HUES48 (cell line): ENCODE results near the gene SLC24A3.

Experiments used
- H3K27ac ChIP-seq: one replicate; pipeline ENCODE4 v1.7.0; 2013; ENCODE audit warnings: low read depth, low read length, inconsistent platforms
- H3K27me3 ChIP-seq: 2 replicates; pipeline ENCODE4 v1.6.1; 2013; ENCODE audit warnings: mild to moderate bottlenecking, low read length; ENCODE audit not compliant: control insufficient read depth, insufficient read depth
- H3K36me3 ChIP-seq: 2 replicates; pipeline ENCODE4 v1.6.1; 2013; ENCODE audit warnings: low read length; ENCODE audit not compliant: control insufficient read depth, insufficient read depth
- H3K4me1 ChIP-seq: 2 replicates; pipeline ENCODE4 v1.6.1; 2013; ENCODE audit warnings: mild to moderate bottlenecking, low read length; ENCODE audit not compliant: control insufficient read depth, insufficient read depth
- H3K4me3 ChIP-seq: 2 replicates; pipeline ENCODE4 v1.5.1; 2013; ENCODE audit warnings: mild to moderate bottlenecking, low read depth, low read length
- H3K9ac ChIP-seq: 2 replicates; pipeline ENCODE4 v1.6.1; 2013; ENCODE audit warnings: mild to moderate bottlenecking, low read depth, low read length, moderate library complexity
- H3K9me3 ChIP-seq: 2 replicates; pipeline ENCODE4 v1.6.1; 2013; ENCODE audit warnings: low read length; ENCODE audit not compliant: control insufficient read depth, insufficient read depth

Gene SLC24A3

DNA sequence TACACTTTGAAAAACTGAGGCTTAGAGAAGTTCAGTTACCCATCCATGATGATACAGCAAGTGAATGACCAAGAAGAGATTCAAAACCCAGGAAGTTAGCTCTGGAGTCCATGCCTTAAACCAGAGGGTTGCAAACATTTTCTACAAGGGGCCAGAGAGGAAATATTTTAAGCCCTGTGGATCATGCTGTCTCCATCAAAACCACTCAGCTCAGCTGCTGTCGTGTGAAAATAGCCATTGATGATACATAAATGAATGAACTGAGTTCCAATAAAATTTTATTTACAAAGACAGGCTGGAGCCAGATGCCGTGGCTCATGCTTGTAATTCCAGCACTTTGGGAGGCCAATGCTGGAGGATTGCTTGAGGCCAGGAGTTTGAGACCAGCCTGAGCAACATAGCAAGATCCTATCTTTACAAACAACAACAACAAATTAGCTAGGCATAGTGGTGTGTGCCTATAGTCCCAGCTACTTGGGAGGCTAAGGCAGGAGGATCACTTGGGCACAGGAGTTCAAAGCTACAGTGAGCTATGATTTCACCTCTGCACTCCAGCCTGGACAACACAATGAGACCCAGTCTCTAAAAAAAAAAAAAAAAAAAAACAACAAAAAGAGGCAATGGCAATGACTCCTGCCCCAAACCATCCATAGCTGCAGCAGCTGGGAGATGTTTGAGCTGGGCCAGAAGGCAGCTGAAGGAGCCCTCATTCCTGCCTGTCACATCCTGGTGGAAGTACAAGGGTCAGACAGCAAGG, 501.6 kb downstream of the SLC24A3 start:
- no peaks in the 10 kb centered on the region for H3K36me3 ChIP-seq
- H3K27me3 ChIP-seq, result no peaks in the 10 kb centered on the region
- H3K9me3 ChIP-seq, result 0 out of 2 replicates have a peak, but pooled peaks cover 4% of the 10 kb centered on the region
- no peak overlapping the region for H3K9ac ChIP-seq
- peaks cover 4% of the 10 kb centered on the region for H3K4me1 ChIP-seq
- H3K4me3 ChIP-seq, result no peak overlapping the region
- H3K27ac ChIP-seq, result no peak overlapping the region

DNA sequence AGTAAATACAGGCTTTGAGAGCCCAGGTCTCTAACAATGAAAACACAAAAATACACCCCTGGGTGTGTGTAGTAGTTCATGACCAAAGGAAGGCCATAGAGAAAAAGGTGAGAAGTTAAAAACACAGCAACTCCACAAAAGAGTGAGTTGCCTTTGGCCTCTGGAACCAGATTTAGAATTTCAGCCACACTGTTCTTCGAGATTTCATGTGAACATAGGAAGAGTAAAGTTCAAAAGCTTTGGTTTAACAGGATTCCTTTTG, 502.1 kb downstream of the SLC24A3 start:
- no peaks in the 10 kb centered on the region for H3K27me3 ChIP-seq
- H3K9ac ChIP-seq, result no peak overlapping the region
- no peak overlapping the region for H3K27ac ChIP-seq
- 0 out of 2 replicates have a peak, but pooled peaks cover 4% of the 10 kb centered on the region for H3K9me3 ChIP-seq
- H3K4me1 ChIP-seq, result peaks cover 2% of the 10 kb centered on the region
- no peaks in the 10 kb centered on the region for H3K36me3 ChIP-seq
- no peak overlapping the region for H3K4me3 ChIP-seq

DNA sequence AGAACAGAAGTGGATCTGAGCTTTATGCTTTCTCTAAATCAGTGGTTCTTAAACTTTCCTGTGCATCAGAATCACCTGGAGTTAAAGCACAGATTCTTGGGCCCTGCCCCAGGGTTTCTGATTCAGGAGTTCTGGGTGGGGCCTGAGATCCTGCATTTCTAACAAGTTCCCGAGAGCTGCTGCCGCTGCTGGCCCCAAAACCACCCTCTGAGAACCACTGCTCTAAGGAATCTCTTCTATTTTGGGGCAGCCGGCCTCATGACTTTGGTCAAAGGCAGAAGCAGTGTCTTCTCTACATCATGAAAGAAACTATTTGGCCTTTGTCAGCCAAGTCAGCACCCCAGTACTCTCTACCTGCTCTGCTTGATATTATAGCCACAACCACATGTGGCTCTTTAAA, 503.5 kb downstream of the SLC24A3 start:
- H3K9ac ChIP-seq, result no peak overlapping the region
- H3K27me3 ChIP-seq, result no peaks in the 10 kb centered on the region
- H3K4me1 ChIP-seq, result no peaks in the 10 kb centered on the region
- no peak overlapping the region for H3K4me3 ChIP-seq
- H3K36me3 ChIP-seq, result no peaks in the 10 kb centered on the region
- H3K9me3 ChIP-seq, result 0 out of 2 replicates have a peak, but pooled peaks cover 4% of the 10 kb centered on the region
- H3K27ac ChIP-seq, result no peak overlapping the region

DNA sequence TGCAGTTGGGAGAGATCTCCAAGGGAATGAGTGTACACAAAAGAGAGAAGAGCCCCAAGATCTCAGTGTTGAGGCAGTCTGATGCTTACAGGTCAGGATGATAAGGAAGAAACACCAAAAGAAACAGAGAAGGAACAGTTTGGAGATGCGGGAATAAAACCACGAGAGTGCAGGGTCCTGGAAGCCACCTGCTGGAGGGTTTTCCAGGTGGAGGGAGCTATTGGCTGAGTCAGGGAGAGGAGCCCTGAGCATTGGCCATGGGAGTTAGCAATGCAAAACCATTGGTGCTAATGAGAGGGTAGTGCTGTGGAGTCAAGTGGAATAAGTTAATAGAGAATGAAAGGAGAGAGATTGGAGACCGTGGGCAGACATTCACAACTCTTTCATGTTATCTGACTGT, 506.4 kb downstream of the SLC24A3 start:
- Histone ChIP-seq H3K4me3 (no peak overlapping the region), H3K36me3 (no peaks in the 10 kb centered on the region), H3K27ac (no peak overlapping the region), H3K9ac (no peak overlapping the region), H3K27me3 (no peaks in the 10 kb centered on the region), H3K9me3 (0 out of 2 replicates have a peak, but pooled peaks cover 4% of the 10 kb centered on the region), H3K4me1 (no peaks in the 10 kb centered on the region)

DNA sequence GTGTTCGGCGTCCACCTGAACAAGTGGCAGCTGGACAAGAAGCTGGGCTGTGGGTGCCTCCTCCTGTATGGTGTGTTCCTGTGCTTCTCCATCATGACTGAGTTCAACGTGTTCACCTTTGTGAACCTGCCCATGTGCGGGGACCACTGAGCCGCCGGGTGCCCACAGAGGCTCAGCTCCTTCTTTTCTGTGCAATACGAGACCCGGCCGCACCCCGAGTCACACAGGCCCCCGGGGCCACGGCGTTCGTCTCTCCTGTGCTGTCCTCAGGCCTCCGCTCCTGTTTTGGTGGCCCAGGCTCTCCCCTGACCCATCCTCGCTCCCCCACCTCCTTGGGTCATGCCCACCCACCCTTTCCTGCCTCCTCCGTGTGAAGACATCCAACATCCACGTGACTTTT, 508.5 kb downstream of the SLC24A3 start:
- 0 out of 2 replicates have a peak, but pooled peaks cover 4% of the 10 kb centered on the region for H3K9me3 ChIP-seq
- H3K4me1 ChIP-seq, result no peaks in the 10 kb centered on the region
- H3K27me3 ChIP-seq, result no peaks in the 10 kb centered on the region
- no peak overlapping the region for H3K27ac ChIP-seq
- H3K4me3 ChIP-seq, result no peak overlapping the region
- no peak overlapping the region for H3K9ac ChIP-seq
- no peaks in the 10 kb centered on the region for H3K36me3 ChIP-seq

DNA sequence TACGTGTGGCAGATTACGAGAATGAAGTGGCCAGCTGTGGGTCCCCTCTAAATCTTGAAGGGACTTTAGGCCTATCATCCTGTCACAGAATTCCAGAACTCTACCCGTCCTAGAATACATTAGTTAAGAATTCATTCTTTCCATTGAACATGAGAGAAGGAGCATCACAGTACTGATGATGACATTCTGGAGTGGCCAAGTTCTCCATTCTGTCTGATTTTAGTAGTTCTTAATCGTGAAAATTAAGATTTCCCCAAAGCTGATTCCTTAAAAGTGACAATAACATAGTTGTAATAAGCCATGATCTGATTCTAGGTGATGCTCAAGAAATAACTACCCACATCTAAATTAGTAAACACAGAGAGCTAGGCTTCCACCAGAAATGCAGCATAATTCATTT, 510.6 kb downstream of the SLC24A3 start:
- Histone ChIP-seq H3K9me3 (no peaks in the 10 kb centered on the region), H3K9ac (no peak overlapping the region), H3K36me3 (no peaks in the 10 kb centered on the region), H3K27ac (no peak overlapping the region), H3K4me3 (no peak overlapping the region), H3K27me3 (no peaks in the 10 kb centered on the region), H3K4me1 (no peaks in the 10 kb centered on the region)

DNA sequence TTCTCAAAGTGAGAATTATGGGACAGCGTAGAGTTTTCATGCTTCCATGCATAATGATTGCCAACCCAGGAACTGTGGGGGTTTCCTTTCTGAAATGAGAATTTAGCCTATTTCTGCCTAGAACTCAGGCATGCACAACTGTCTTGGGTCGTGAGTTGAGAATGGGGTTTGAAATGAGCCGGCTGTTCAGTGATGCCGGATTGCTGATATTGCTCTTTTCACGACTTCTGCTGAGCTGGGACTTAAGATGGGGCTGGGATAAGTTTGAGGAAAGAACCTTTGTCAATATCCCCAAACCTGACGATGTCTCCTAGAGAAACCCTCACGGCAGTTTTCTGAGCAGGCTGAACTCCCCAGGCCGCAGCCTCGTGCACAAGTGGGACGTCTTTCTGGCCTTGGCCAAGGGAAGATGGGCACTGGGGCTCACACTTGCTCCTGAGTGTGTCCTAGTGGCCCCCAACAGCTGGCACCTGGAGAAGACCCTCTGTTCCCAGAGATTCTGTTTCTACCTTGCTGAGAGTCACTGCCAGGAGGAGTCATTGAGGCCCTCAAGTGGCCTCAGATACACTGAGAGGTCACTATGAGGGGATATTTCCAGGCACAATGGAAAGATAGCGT, 511.5 kb downstream of the SLC24A3 start:
- H3K4me3 ChIP-seq, result no peak overlapping the region
- no peaks in the 10 kb centered on the region for H3K4me1 ChIP-seq
- H3K9me3 ChIP-seq, result no peaks in the 10 kb centered on the region
- no peak overlapping the region for H3K27ac ChIP-seq
- no peaks in the 10 kb centered on the region for H3K27me3 ChIP-seq
- no peaks in the 10 kb centered on the region for H3K36me3 ChIP-seq
- no peak overlapping the region for H3K9ac ChIP-seq

DNA sequence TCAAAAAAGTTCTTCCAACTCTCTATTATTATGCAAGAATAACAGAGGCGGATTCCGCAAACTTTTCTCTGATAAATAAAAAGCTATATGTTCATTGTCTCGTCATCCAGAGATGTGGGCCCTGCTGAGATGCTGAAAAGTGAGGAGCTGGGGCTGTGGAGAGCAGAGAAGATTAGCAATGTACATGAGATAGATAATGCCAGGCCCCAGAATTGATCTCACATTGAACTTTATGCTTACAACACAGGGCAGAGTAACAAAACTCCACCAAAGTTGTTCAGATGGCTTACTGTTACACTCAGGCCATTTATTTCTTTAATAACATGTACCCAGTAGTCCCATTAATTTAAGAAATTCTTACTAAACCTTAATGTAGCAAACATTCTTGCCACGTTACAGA, 512.9 kb downstream of the SLC24A3 start:
- Histone ChIP-seq H3K4me1 (no peaks in the 10 kb centered on the region), H3K9me3 (no peaks in the 10 kb centered on the region), H3K27me3 (no peaks in the 10 kb centered on the region), H3K4me3 (no peak overlapping the region), H3K27ac (no peak overlapping the region), H3K36me3 (no peaks in the 10 kb centered on the region), H3K9ac (no peak overlapping the region)

DNA sequence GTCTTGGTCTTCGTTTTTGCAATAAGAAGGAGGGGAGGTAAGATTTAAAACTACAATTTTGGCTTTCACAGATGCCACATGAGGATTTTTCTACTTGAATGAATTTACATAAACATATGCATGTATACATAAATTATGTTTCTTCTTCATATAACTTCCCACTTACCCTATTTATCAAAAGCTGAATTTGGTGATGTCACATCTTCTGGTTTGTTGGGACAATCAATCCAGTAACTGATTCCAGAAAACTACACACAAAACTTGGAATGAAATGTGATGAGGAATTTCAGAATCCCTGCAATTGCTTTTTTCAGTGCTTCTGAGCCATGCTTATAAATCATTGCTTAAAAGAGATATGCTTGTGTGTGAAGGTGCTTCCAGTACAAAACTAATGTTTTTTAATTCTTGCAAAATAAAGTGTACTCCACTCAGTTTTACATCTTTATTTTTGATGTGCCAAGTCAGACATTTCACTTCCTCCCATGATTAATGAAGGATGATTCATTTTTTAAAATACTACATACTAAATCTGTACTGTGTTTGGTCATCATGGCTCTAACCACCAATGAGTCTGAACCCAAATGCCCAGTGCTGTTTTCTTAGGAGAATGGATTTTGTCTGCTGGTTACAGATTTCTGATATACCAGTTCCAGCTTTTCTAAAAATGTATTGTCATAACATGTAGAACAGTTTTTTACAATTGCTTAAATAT, 513.5 kb downstream of the SLC24A3 start:
- H3K9me3 ChIP-seq, result no peaks in the 10 kb centered on the region
- no peaks in the 10 kb centered on the region for H3K27me3 ChIP-seq
- no peaks in the 10 kb centered on the region for H3K4me1 ChIP-seq
- H3K36me3 ChIP-seq, result no peaks in the 10 kb centered on the region
- H3K4me3 ChIP-seq, result no peak overlapping the region
- H3K27ac ChIP-seq, result no peak overlapping the region
- no peak overlapping the region for H3K9ac ChIP-seq

DNA sequence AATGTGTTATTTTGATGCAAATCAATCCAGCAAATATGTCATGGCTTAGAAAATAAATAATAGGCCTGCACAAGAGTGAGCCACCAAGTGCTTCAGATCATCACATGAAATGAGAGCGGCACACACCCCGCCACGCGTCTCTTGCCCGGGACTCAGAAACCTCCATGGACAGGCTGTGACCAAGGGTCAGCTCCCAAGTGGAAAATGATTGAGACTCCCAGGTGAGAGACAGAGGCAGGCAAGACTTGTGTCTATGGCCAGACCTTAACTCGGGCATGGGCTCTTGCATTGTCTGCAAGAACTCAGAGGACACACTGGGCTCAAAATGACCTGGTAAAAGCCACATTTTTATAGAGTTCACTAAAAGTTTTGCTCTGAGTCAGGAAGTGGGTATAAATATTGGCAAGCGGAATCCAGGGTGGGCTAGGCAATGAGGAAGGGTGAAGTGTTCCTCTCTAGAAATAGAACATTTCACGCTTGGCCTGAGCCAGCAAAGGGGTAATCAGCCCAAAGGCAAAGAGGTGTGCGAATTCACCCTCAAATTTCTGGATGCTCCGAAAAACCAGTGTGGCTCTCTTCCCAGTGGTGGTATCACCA, 514.9 kb downstream of the SLC24A3 start:
- no peaks in the 10 kb centered on the region for H3K4me1 ChIP-seq
- no peaks in the 10 kb centered on the region for H3K36me3 ChIP-seq
- no peaks in the 10 kb centered on the region for H3K9me3 ChIP-seq
- H3K27me3 ChIP-seq, result no peaks in the 10 kb centered on the region
- no peak overlapping the region for H3K27ac ChIP-seq
- H3K4me3 ChIP-seq, result no peak overlapping the region
- H3K9ac ChIP-seq, result no peak overlapping the region

DNA sequence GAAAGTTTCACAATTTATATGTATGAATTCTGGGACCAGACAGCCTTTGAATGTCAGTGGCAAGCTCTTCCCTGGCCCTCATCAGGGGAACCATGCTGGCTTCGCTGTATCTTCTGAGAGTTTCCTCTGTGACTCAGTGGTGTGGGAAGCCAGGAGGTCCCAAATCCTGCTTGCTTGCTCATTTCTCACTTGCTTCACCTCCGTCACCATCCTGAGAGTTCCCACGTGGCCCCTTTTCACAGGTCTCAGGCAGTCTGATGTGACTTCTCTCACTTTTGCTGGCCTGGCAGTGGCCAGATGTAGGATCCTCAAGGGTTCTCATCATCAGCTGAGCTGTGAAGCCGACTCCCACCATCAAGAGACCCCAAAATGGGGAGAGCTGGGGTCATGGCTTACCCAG, 517.2 kb downstream of the SLC24A3 start:
- Histone ChIP-seq H3K27me3 (no peaks in the 10 kb centered on the region), H3K4me1 (no peaks in the 10 kb centered on the region), H3K27ac (no peak overlapping the region), H3K4me3 (no peak overlapping the region), H3K36me3 (no peaks in the 10 kb centered on the region), H3K9ac (no peak overlapping the region), H3K9me3 (no peaks in the 10 kb centered on the region)
